NCI-H1417 treated with DMSO at 0.1 percent for 48 hours (cell line): Measurements from ENCODE around the gene ADGRE3.
A peak's percentile ranks its signal among the peaks of the same experiment; 100 is the strongest.
"Not testable (repeated sequence)": the region's sequence is repeated elsewhere in the genome, so short reads cannot be mapped to it uniquely, and the experiment has no call there.

Experiments
- DNase-seq: peaks from one replicate; lab custom pipeline; 2025; lab: John Stamatoyannopoulos, UW

The ADGRE3 gene

DNA sequence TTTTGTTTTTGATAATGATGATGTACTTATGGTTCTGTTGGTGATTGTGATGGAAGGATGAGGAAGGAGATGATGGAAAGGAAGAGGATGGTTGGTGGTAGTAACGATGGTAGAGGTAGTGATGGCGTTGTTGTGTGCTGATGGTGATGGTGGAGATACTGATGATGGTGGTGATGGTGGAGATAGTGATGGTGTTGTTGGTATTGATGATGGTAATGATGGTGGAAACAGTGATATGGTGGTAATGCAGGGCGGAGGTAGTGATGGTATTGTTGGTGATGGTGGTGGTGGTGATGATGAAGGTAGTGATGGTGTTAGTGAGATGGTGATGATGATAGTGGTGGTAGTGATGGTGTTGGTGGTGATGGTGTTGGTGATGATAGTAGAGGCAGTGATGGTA lies 79.1 kb downstream of the ADGRE3 start:
- DNase-seq, result no peak

DNA sequence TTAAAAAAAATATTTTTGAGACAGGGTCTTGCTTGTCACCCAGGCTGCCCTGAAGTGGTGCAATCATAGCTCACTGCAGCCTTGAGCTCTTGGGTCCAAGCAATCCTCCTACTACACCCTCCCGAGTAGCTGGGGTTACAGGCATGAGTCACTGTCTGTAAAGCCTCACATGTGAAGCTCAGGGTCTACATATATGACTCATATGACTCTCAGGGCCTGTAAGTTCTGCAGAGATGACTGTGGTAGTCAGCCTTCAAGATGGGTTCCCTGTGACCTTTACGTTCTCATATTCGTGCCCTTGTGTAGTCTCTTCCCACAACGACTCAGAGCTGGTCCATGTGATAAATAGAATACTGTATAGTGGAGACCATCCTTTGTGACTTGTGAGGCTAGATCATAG lies 85.2 kb downstream of the ADGRE3 start:
- not testable (repeated sequence) for DNase-seq

DNA sequence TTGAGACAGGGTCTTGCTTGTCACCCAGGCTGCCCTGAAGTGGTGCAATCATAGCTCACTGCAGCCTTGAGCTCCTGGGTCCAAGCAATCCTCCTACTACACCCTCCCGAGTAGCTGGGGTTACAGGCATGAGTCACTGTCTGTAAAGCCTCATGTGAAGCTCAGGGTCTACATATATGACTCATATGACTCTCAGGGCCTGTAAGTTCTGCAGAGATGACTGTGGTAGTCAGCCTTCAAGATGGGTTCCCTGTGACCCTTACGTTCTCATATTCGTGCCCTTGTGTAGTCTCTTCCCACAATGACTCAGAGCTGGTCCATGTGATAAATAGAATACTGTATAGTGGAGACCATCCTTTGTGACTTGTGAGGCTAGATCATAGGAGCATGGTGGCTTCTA lies 89.5 kb downstream of the ADGRE3 start:
- not testable (repeated sequence) for DNase-seq

- not testable (repeated sequence) for DNase-seq
Observed at GRCh38 chr19:14584372-14584771, 90.3 kb downstream of the ADGRE3 start.

GRCh38 chr19:14582894-14583340 lies 91.7 kb downstream of the ADGRE3 start, which contains the start of gene CLEC17A:
TSS of gene CLEC17A (plus strand) at chr19:14583084. CDS start at chr19:14583161, 77 bp downstream.
- no peak for DNase-seq

- no peak for DNase-seq
Observed at GRCh38 chr19:14580623-14581237, 93.9 kb downstream of the ADGRE3 start.

GRCh38 chr19:14577885-14578427 lies 96.7 kb downstream of the ADGRE3 start:
- no peak for DNase-seq

DNA sequence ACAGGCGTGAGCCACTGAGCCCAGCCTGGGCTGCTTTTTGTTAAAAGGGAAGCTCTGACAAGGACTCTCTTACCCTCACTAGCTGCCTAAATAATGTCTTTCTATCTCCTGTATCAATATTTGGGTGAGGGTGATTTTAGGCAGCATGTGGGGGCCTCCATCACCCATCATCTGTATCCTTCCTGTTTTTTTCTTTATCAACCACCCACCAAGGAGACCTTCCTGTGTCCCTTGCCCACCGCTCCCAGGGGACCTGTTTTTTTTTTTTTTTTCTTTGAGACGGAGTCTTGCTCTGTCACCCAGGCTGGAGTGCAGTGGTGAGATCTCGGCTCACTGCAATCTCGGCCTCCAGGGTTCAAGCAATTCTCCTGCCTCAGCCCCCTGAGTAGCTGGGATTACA lies 97.4 kb downstream of the ADGRE3 start:
- DNase-seq, result no peak

- no peak for DNase-seq
Observed at GRCh38 chr19:14576363-14576762, 98.3 kb downstream of the ADGRE3 start.

DNA sequence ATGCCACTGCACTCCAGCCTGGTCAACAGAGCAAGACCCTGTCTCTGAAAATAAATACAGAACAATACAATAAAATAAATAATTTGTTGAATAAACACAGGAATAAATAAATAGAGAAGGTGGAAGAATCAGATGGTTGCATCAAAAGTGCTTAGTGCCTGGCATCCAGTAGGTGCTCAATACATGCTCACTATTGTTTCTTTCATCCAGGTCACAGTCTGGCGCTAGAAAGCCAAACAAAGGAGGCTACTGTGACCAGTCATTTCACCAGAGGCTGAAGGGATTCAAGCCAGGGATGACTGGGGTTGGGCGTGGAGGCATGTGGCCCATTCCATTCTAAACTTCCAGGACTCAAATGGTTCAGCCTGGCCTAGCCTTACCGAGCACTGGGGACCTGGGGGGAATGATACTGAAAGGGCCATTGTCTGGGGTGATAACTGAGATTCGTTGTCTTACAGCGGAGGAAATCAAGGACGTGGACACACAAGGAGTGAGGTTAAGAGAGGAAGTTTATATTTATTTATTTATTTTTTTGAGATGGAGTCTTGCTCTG lies 99.1 kb downstream of the ADGRE3 start:
- no peak for DNase-seq

DNA sequence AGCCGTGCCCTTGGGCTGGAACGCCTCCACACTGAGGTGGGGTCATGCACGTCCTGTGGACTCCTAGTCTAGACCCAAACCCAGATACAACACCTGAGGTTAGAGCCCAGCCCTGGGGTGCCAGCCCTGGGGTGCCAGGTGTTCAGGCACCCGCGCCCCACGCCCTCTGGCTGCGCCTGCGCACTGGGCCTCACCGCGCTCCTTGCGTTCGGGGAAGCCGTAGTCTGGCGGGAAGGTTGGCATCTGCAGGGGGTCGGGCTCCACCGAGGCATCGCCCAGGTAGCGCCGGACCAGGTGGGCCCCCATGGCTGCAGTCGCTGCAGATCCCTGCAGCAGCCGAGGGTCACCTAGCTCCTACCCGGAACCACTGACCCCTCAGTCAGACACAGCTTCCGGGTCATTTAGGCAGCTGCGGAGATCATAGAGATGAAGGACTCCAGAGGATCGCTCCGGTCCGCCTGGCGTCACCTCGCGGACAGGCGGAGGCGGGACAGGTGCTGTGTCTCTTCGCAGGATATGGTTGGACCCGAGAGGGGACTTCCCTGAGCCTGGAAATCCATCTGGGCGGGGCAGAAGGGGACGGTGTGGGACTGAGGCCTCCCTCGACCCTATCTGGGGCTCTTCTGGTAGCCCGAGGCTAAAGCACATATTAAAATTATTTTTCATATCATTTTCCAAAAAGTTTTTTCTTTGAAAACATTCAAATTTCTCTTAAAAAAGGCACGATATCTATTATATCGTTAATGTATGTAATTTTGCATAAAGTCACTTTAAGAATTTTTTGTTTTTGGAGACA lies 102.8 kb downstream of the ADGRE3 start, which contains the start of gene NDUFB7:
Gene NDUFB7, minus strand, starts transcription at position 372 of the 796 bp plus-strand sequence. Its CDS starts 66 bp downstream, at position 306.
- DNase-seq, result peak; percentile 86

- DNase-seq, result no peak
Observed at GRCh38 chr19:14570864-14571527, 103.6 kb downstream of the ADGRE3 start.
